DOHH2 (cell line): ENCODE data around the gene S1PR1.

Experiments used
- CTCF ChIP-seq: fragments of 200-600 bp; sonication (generic); IDR thresholded peaks from one replicate; pipeline ENCODE4 v1.5.1; 2014; ENCODE audit warnings: antibody characterized with exemption, mild to moderate bottlenecking, low read depth, low read length; ENCODE audit not compliant: poor library complexity, severe bottlenecking
- EZH2phosphoT487 ChIP-seq: fragments of 200-600 bp; sonication (generic); IDR thresholded peaks from 2 replicates; pipeline ENCODE4 v1.6.1; 2017; ENCODE audit warnings: borderline replicate concordance, mild to moderate bottlenecking, antibody characterized with exemption, low read length, moderate library complexity, mixed read lengths

- no peak for TF ChIP-seq CTCF
- no peak for TF ChIP-seq EZH2phosphoT487
Observed at GRCh38 chr1:101283443-101283842, 46.6 kb downstream of the S1PR1 start.
